HepG2 (cell line): ENCODE results near the gene MYOT. TPM values are rescaled to one million over a fixed set of nuclear protein-coding genes. Genes with fewer than 3 reads are reported as not detected.

Experiments
- AHR ChIP-seq: IDR thresholded peaks from 2 replicates; pipeline ENCODE4 v1.6.1; 2018; ENCODE audit warnings: missing genetic modification reagents, missing compliant biosample characterization
- ATAD3A ChIP-seq: sonication (generic); formaldehyde crosslinking; IDR thresholded peaks from 2 replicates; pipeline ENCODE4 v1.4.0; 2020; ENCODE audit warnings: missing genetic modification reagents
- HOXA7 ChIP-seq: sonication (generic); formaldehyde crosslinking; IDR thresholded peaks from 2 replicates; pipeline ENCODE4 v1.8.1; 2022; ENCODE audit warnings: mild to moderate bottlenecking, missing genetic modification reagents, moderate library complexity
- LBX2 ChIP-seq: sonication (generic); formaldehyde crosslinking; IDR thresholded peaks from 2 replicates; pipeline ENCODE4 v1.5.0; 2020; ENCODE audit warnings: missing genetic modification reagents, mild to moderate bottlenecking, borderline replicate concordance
- PCBP1 ChIP-seq: fragments of 200-400 bp; formaldehyde crosslinking; IDR thresholded peaks from 2 replicates; pipeline ENCODE4 v1.6.1; 2017; ENCODE audit warnings: mild to moderate bottlenecking, low read depth, low read length, borderline replicate concordance
- SP1 ChIP-seq, 2 experiments: fragments of 450-650 bp in 1 of 2; sonication (generic) in 1 of 2; formaldehyde crosslinking in 1 of 2; IDR thresholded peaks; 2 replicates each; pipeline versions ENCODE4 v1.4.0 to v1.6.1; 2016 to 2020; ENCODE audit warnings: missing genetic modification reagents in 1 of 2
- SPEN ChIP-seq: sonication (generic); formaldehyde crosslinking; IDR thresholded peaks from 2 replicates; pipeline ENCODE4 v1.5.1; 2020; ENCODE audit warnings: low read depth, mild to moderate bottlenecking, missing genetic modification reagents
- YEATS2 ChIP-seq: sonication (generic); formaldehyde crosslinking; IDR thresholded peaks from 2 replicates; pipeline ENCODE4 v1.4.0; 2020; ENCODE audit warnings: missing genetic modification reagents, borderline replicate concordance
- ZBTB4 ChIP-seq: sonication (generic); formaldehyde crosslinking; IDR thresholded peaks from 2 replicates; pipeline ENCODE4 v1.4.0; 2020; ENCODE audit warnings: missing genetic modification reagents, mild to moderate bottlenecking, borderline replicate concordance
- ZC3H13 ChIP-seq: sonication (generic); formaldehyde crosslinking; IDR thresholded peaks from 2 replicates; pipeline ENCODE4 v1.8.1; 2023; ENCODE audit warnings: mild to moderate bottlenecking, missing genetic modification reagents, moderate library complexity
- ZNF251 ChIP-seq: sonication (generic); formaldehyde crosslinking; IDR thresholded peaks from 2 replicates; pipeline ENCODE4 v1.9.0; 2021; ENCODE audit warnings: mild to moderate bottlenecking, missing genetic modification reagents
- ZNF281 ChIP-seq: sonication (generic); formaldehyde crosslinking; IDR thresholded peaks from 2 replicates; pipeline ENCODE4 v1.4.0; 2020; ENCODE audit warnings: missing genetic modification reagents, borderline replicate concordance
- ZNF552 ChIP-seq: sonication (generic); formaldehyde crosslinking; IDR thresholded peaks from 2 replicates; pipeline ENCODE4 v1.9.0; 2022; ENCODE audit warnings: missing genetic modification reagents, mild to moderate bottlenecking, borderline replicate concordance
- ZNF724P ChIP-seq: sonication (generic); formaldehyde crosslinking; IDR thresholded peaks from 2 replicates; pipeline ENCODE4 v1.8.0; 2022; ENCODE audit warnings: missing genetic modification reagents, borderline replicate concordance
- ZNF891 ChIP-seq: sonication (generic); formaldehyde crosslinking; IDR thresholded peaks from 2 replicates; pipeline ENCODE4 v1.5.0; 2020; ENCODE audit warnings: mild to moderate bottlenecking, missing genetic modification reagents
- polyA plus RNA-seq, 8 experiments: library from polyadenylated mRNA; depleted of rRNA in 3 of 8; stranded (reverse) in 7 of 8; unstranded in 1 of 8; fragments of >200 nt; fragmentation: Illumina TruSeq in 4 of 8; extraction: Trizol in 4 of 8; gene quantifications; 2 replicates each; pipeline versions ENCODE4 v1.2.1 to v1.2.3, GENCODE V29; 2011 to 2016; ENCODE audit warnings: low read depth in 4 of 8, missing spikeins in 1 of 8, mixed read lengths in 1 of 8; ENCODE audit not compliant: insufficient read depth in 1 of 8
- total RNA-seq, 5 experiments: library from RNA; depleted of rRNA; stranded (reverse); fragments of >200 nt; fragmentation: Illumina TruSeq; extraction: Trizol; gene quantifications; 2 replicates each; pipeline ENCODE4 v1.2.3, GENCODE V29; 2016; ENCODE audit warnings: low read depth in 1 of 5
- TF ChIP-seq, protein P1 (sequence below): sonication (generic); formaldehyde crosslinking; IDR thresholded peaks from 2 replicates; pipeline ENCODE4 v1.4.0; 2020; ENCODE audit warnings: missing genetic modification reagents

The MYOT gene
- total and polyA plus RNA-seq, 2 of the 13 experiments (the other 11 are each of a cell fraction or from before 2014, with no cell fraction given), result not detected

- TF ChIP-seq AHR (no peak), ZNF251 (CRISPR knock-in tag) (no peak), ZNF281 (CRISPR knock-in tag) (no peak), ZBTB4 (CRISPR knock-in tag) (no peak), YEATS2 (CRISPR knock-in tag) (no peak), ZNF552 (CRISPR knock-in tag) (no peak), SP1 (IDR thresholded peaks at IDR 0.05) (no peak), SP1 (CRISPR knock-in tag; IDR thresholded peaks at IDR 0.05) (no peak), PCBP1 (no peak), SPEN (CRISPR knock-in tag) (no peak), ATAD3A (CRISPR knock-in tag) (no peak), ZNF724P (no peak), LBX2 (no peak), HOXA7 (CRISPR knock-in tag) (no peak), ZNF891 (CRISPR knock-in tag) (no peak), ZC3H13 (no peak)
- TF ChIP-seq, protein P1, sequence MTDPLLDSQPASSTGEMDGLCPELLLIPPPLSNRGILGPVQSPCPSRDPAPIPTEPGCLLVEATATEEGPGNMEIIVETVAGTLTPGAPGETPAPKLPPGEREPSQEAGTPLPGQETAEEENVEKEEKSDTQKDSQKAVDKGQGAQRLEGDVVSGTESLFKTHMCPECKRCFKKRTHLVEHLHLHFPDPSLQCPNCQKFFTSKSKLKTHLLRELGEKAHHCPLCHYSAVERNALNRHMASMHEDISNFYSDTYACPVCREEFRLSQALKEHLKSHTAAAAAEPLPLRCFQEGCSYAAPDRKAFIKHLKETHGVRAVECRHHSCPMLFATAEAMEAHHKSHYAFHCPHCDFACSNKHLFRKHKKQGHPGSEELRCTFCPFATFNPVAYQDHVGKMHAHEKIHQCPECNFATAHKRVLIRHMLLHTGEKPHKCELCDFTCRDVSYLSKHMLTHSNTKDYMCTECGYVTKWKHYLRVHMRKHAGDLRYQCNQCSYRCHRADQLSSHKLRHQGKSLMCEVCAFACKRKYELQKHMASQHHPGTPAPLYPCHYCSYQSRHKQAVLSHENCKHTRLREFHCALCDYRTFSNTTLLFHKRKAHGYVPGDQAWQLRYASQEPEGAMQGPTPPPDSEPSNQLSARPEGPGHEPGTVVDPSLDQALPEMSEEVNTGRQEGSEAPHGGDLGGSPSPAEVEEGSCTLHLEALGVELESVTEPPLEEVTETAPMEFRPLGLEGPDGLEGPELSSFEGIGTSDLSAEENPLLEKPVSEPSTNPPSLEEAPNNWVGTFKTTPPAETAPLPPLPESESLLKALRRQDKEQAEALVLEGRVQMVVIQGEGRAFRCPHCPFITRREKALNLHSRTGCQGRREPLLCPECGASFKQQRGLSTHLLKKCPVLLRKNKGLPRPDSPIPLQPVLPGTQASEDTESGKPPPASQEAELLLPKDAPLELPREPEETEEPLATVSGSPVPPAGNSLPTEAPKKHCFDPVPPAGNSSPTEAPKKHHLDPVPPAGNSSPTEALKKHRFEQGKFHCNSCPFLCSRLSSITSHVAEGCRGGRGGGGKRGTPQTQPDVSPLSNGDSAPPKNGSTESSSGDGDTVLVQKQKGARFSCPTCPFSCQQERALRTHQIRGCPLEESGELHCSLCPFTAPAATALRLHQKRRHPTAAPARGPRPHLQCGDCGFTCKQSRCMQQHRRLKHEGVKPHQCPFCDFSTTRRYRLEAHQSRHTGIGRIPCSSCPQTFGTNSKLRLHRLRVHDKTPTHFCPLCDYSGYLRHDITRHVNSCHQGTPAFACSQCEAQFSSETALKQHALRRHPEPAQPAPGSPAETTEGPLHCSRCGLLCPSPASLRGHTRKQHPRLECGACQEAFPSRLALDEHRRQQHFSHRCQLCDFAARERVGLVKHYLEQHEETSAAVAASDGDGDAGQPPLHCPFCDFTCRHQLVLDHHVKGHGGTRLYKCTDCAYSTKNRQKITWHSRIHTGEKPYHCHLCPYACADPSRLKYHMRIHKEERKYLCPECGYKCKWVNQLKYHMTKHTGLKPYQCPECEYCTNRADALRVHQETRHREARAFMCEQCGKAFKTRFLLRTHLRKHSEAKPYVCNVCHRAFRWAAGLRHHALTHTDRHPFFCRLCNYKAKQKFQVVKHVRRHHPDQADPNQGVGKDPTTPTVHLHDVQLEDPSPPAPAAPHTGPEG (CRISPR knock-in tag), result no peak
These were observed 33.6 kb downstream of the MYOT start (continued) for GRCh38 chr5:137901011-137901817.
